ENCODE results near the gene PIP5K1B.

PIP5K1B gene

GRCh38 chr9:68999393-69000105 is 294.5 kb downstream of the PIP5K1B start:
- no peak overlapping the region for H3K27ac ChIP-seq
- peak; percentile 92 for TF ChIP-seq CTCF (conservative IDR thresholded peaks at IDR 0.05)

- no peak overlapping the region for H3K27ac ChIP-seq
- TF ChIP-seq CTCF (conservative IDR thresholded peaks at IDR 0.05) = no peak
Measured at GRCh38 chr9:69001921-69002320, 296.9 kb downstream of the PIP5K1B start.

GRCh38 chr9:69003051-69003450 is 298.0 kb downstream of the PIP5K1B start:
- TF ChIP-seq CTCF (conservative IDR thresholded peaks at IDR 0.05) = no peak
- H3K27ac ChIP-seq = no peak overlapping the region

- no peak overlapping the region; the same call in 1 of the 2 replicates for H3K27ac ChIP-seq
- TF ChIP-seq CTCF (conservative IDR thresholded peaks at IDR 0.05) = no peak
Measured at GRCh38 chr9:69004836-69005235, 299.8 kb downstream of the PIP5K1B start.

- TF ChIP-seq CTCF (conservative IDR thresholded peaks at IDR 0.05) = no peak
- H3K27ac ChIP-seq = no peak overlapping the region
Measured at GRCh38 chr9:69009708-69010107, 304.7 kb downstream of the PIP5K1B start.

GRCh38 chr9:69012696-69013381 is 307.8 kb downstream of the PIP5K1B start:
- no peak for TF ChIP-seq CTCF (conservative IDR thresholded peaks at IDR 0.05)
- H3K27ac ChIP-seq = no peak overlapping the region

- H3K27ac ChIP-seq = no peak overlapping the region
- TF ChIP-seq CTCF (conservative IDR thresholded peaks at IDR 0.05) = no peak
Measured at GRCh38 chr9:69013382-69013727, 308.3 kb downstream of the PIP5K1B start.
